ENCODE measurements around the gene IBA57.

DNA sequence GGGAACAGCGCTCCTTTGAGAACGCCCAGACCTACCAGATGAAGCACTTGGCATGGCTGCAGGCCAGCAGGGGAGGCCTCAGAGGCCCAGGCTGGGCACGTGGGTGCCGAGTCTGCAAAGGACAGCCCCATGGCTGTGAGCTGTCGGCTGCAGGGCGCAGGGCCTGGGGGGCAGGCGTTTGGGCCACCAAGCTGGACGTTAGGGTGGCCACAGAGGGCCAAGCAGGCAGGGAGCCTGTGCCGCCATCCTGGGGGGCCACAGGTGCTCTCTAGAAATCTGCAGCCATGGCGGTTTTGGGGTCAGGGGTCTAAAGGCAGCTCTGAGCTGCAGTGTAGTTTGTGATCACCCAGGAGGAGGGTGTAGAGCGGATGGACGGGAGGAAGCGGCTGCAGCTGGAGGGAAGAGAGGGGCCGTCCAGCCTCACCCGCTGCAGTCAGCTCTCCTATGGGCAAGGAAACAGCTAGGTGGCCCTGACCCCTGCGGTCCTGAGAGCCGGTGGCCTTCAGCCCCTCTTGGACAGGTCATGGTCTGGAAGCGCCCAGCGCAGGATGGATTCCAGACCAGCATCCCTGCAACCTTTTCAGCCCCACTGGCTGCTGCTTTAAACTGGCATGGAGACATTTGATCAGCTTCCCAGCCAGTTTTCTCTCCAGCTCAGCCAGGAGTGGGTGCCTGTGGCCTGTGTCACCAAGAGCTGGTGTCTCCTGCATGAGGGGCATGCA is 11.0 kb downstream of the IBA57 start:
- TF ChIP-seq, protein P1, sequence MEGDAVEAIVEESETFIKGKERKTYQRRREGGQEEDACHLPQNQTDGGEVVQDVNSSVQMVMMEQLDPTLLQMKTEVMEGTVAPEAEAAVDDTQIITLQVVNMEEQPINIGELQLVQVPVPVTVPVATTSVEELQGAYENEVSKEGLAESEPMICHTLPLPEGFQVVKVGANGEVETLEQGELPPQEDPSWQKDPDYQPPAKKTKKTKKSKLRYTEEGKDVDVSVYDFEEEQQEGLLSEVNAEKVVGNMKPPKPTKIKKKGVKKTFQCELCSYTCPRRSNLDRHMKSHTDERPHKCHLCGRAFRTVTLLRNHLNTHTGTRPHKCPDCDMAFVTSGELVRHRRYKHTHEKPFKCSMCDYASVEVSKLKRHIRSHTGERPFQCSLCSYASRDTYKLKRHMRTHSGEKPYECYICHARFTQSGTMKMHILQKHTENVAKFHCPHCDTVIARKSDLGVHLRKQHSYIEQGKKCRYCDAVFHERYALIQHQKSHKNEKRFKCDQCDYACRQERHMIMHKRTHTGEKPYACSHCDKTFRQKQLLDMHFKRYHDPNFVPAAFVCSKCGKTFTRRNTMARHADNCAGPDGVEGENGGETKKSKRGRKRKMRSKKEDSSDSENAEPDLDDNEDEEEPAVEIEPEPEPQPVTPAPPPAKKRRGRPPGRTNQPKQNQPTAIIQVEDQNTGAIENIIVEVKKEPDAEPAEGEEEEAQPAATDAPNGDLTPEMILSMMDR (IDR thresholded peaks at IDR 0.05): no peak
- TF ChIP-seq ZFX (IDR thresholded peaks at IDR 0.05; ENCODE audit: borderline replicate concordance): no peak

All from 22Rv1 (cell line).